IPS DF 4.7 (cell line): ENCODE measurements around the gene KCTD10.
"Not testable (repeated sequence)": the region's sequence is repeated elsewhere in the genome, so short reads cannot be mapped to it uniquely, and the experiment has no call there.

ENCODE experiments used
- DNase-seq: peaks from one replicate; pipeline ENCODE4 v3.0.0-alpha.2; 2013; ENCODE audit warnings: low spot score; ENCODE audit errors: extremely low read depth

KCTD10 gene

GRCh38 chr12:109473526-109474270, 3.4 kb downstream of the KCTD10 start:
- DNase-seq: not testable (repeated sequence)

DNA sequence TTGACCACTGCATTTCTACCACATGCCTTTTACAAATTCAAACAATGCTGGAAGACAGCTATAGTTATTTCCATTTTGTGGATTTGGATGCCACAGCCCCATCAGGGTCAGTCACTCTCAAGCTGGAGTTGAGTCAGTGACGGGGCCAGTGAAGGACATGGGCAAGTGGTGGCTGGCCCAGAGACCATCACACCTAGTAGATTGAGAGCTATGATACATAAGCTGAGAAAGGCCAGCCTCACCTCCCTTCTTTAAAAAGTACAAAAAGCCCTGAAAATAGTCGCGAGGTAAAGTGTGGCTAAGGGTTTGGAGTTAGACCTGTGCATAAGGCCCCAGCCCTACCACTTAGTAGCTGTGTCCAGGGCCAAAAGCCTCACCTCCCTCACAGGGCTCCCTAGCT, 4.1 kb downstream of the KCTD10 start:
- no peak for DNase-seq

GRCh38 chr12:109469517-109469916, 7.6 kb downstream of the KCTD10 start:
- DNase-seq: no peak

- DNase-seq: no peak
Observed at GRCh38 chr12:109467978-109468676, 9.0 kb downstream of the KCTD10 start.

GRCh38 chr12:109466821-109467220, 10.3 kb downstream of the KCTD10 start:
- DNase-seq: no peak

DNA sequence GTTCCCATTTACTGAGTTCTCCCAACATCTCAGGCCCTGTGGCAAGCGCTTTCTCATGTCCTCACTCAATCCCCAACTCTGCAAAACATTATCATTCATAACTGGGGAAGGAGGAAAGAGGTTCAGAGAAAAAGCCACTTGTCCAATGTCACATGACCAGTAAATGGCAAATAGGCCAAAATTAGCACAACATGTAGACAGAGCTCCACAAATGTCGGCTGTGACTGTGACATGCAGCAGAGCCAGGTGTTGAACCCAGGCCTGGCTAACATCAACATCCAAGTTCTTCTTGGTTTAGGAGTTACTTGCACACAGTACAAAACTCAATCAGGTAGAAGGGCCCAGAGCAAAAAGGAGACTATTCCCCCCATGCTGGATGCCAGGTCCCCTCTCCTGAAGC, 10.8 kb downstream of the KCTD10 start:
- DNase-seq: no peak

- DNase-seq: no peak
Observed at GRCh38 chr12:109464642-109465351, 12.3 kb downstream of the KCTD10 start.

GRCh38 chr12:109463756-109464155, 13.3 kb downstream of the KCTD10 start:
- DNase-seq: no peak

GRCh38 chr12:109462868-109463692, 14.0 kb downstream of the KCTD10 start:
- DNase-seq: no peak

GRCh38 chr12:109461846-109462756, 15.0 kb downstream of the KCTD10 start:
- no peak for DNase-seq

- no peak for DNase-seq
Observed at GRCh38 chr12:109461049-109461845, 15.9 kb downstream of the KCTD10 start.

- no peak for DNase-seq
Observed at GRCh38 chr12:109460538-109460937, 16.6 kb downstream of the KCTD10 start.

DNA sequence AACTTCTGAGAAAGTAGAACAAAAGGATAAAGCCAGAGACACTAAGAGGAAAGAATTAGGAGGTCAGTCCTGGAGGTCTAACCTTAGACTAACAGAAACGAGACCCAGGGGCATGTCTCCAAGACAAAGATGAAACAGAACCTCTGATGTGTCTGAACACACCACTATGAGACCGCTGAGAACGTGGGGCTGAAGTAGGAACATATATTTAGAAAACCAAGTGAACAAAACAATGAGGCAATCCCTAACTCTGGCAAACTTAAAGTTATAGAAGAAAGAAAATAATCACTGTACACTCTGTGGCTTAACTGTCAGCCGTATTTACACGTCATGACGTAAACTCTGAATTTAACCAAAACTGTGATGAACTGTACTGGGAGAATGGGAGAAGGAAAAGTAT, 17.9 kb downstream of the KCTD10 start:
- no peak for DNase-seq

DNA sequence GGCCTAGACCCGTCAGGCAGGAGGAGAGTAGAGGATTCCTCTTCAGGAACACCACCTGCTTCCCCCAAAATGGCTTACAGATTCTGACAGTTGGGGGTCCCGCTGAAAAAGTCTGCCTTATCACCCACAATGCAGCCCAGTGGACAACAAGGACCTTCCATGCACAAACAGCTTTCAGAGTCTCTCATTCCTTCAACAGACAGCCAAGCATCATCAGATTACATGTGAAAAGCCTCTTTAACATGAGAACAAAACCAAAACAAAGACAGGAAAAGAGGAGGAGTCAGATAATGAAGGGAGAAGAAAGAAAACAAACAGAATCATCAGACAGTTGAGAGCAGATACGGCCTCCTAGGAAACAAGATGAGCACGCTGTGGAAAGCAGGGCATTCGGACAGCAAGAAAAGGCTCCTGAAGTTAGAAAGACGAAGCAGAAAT, 18.3 kb downstream of the KCTD10 start:
- DNase-seq: no peak

DNA sequence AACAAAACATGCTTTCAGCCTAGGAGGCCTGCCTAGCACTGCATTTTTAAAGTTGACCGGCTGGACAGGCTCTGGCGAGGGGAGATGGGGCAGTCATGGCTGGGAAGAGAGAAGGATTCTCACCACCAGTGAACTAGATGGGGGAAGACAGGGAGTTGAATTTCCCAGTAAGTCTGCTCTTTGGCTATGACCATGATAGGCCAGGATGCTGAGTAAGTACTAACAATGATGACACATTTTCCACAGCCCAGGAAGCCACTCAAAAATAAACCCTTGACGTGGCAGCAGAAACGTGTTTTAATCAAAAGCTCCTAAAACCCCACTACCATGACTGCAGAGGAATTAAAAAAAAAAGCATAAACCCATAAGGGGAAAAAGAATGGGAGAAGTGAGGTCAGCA, 19.0 kb downstream of the KCTD10 start:
- DNase-seq: no peak

DNA sequence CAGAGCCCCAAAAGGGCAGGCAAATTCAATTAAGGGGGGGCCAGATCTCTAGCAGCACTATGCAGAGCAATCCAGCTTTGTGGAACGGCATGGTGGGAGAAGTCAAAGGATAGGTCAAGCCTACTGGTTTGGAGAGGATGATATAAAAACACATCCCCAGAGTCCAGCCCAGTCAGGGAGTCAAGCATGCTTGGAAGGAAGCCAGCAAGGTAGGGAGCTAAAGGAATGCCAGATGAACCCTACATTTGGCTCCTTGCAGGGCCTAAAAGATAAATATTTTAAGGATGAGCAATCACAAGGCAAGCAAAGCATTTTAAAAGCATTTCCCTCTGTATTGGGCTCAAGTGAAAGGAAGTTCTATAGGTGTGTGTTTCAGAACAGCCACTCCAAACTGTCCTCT, 21.4 kb downstream of the KCTD10 start:
- DNase-seq: no peak

DNA sequence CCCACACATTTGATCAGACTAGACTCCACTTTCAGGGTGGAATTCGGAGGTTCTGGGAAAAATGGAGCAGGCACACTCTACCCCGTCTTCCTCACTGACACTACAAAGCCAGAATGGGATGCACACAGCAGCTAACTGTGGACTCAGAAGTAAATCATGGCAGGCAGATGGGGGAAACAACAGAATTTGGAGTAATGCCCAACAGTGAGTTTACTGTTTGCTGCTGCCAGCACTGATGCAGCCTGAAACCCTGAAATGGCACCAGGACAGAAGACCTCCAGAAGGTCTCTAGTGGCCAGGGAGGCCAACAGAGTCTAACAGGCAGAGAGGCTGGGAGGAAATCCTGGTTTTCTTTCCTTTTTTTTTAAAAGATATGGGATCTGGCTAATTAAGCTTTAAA, 24.6 kb downstream of the KCTD10 start:
- no peak for DNase-seq

GRCh38 chr12:109451400-109451799, 25.7 kb downstream of the KCTD10 start:
- DNase-seq: no peak

- DNase-seq: no peak
Observed at GRCh38 chr12:109450980-109451379, 26.1 kb downstream of the KCTD10 start.
